ENCODE measurements around the gene POM121L2.

Gene POM121L2

GRCh38 chr6:27260836-27261375 lies 51.2 kb downstream of the POM121L2 start:
- DNase-seq (ENCODE audit: low read depth): no peak
- no peak overlapping the region for H3K4me3 ChIP-seq (ENCODE audit: low read depth, low read length)
- no peak for TF ChIP-seq CTCF (IDR thresholded peaks at IDR 0.05; ENCODE audit: control insufficient read depth, extremely low read depth, insufficient read depth)

DNA sequence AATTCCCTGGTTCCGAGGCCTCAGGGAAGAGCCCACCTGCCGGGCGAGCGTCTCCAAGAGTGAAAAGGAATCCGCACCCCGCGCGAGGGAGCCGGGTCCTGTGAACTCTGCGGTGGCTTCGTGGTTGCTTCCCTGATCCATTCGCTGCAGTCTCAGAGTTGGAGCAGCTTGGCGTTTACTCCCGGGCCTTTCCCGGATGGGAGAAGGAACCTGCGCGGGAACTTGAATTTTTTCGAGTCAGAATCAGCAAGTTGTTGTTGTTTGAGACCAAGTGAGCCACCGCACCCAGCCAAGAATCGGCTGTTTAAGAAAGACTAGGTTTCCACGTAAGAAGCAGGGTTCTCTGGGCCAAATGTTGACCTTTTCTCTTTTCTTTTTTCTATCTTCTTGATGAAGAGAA lies 51.7 kb downstream of the POM121L2 start:
- no peak overlapping the region for H3K4me3 ChIP-seq (ENCODE audit: low read depth, low read length)
- TF ChIP-seq CTCF (IDR thresholded peaks at IDR 0.05; ENCODE audit: control insufficient read depth, extremely low read depth, insufficient read depth): no peak
- DNase-seq (ENCODE audit: low read depth): no peak

Measured in LNCaP clone FGC (cell line).